ENCODE results near the gene CRABP2.

The CRABP2 gene

GRCh38 chr1:156654700-156655099 is 50.7 kb downstream of the CRABP2 start:
- DNase-seq (ENCODE audit: low read depth), result no peak

GRCh38 chr1:156652992-156653355 is 52.4 kb downstream of the CRABP2 start:
- DNase-seq (ENCODE audit: low read depth), result no peak

DNA sequence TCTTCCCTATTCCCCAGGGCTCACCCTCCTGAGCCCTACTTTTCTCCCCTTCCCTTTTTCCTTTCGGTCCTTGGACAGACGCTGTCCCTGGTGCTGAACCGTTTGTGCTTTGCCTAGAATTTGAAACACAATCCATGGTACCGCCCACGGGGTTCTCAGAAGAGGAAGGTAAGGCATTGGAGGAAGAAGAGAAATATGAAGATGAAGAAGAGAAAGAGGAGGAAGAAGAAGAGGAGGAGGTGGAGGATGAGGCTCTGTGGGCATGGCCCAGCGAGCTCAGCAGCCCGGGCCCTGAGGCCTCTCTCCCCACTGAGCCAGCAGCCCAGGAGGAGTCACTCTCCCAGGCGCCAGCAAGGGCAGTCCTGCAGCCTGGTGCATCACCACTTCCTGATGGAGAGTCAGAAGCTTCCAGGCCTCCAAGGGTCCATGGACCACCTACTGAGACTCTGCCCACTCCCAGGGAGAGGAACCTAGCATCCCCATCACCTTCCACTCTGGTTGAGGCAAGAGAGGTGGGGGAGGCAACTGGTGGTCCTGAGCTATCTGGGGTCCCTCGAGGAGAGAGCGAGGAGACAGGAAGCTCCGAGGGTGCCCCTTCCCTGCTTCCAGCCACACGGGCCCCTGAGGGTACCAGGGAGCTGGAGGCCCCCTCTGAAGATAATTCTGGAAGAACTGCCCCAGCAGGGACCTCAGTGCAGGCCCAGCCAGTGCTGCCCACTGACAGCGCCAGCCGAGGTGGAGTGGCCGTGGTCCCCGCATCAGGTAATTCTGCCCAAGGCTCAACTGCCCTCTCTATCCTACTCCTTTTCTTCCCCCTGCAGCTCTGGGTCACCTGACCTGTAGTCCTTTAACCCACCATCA is 53.0 kb downstream of the CRABP2 start:
- DNase-seq (ENCODE audit: low read depth), result no peak
